ENCODE measurements around the gene CENPT.

DNA sequence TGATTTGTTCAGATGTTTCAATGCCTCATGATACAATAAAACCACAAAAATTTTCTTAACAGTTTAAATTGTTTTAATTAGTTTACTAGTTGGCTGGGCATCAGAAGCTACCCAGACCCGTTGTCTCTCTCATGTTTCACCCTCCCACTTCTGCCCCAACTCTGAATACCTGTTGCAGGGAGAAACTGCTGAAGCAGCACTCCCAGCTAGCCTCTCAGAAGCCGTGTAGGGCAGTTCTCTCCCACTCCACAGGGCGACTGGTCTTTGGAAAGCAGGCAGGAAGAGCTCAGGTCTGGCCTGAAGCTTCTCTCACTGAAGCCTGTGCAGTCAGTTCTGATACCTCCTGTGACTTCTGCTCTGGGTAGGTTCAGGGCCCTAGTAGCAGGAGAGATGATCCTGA, 23.8 kb upstream of the CENPT start:
- TF ChIP-seq HDAC2 (IDR thresholded peaks at IDR 0.05) (no peak), MXI1 (IDR thresholded peaks at IDR 0.05; ENCODE audit: low read depth, low read length) (no peak), RAD51 (IDR thresholded peaks at IDR 0.05) (no peak), SIX5 (IDR thresholded peaks at IDR 0.05; ENCODE audit: low read depth, low read length, severe bottlenecking) (no peak), MTA3 (IDR thresholded peaks at IDR 0.05; ENCODE audit: borderline replicate concordance, low read length) (no peak), ESRRA (IDR thresholded peaks at IDR 0.05; ENCODE audit: low read length) (no peak), EZH2 (IDR thresholded peaks at IDR 0.05; ENCODE audit: borderline replicate concordance, control insufficient read depth, low read depth, low read length) (no peak), NRF1 (conservative IDR thresholded peaks at IDR 0.05; ENCODE audit: low read depth, low read length) (no peak), JUND (IDR thresholded peaks at IDR 0.05; ENCODE audit: low read depth, low read length) (no peak), TBL1XR1 (IDR thresholded peaks at IDR 0.05; ENCODE audit: low read depth, low read length) (no peak), PAX5 (IDR thresholded peaks at IDR 0.05; ENCODE audit: borderline replicate concordance, low read depth, low read length) (no peak)
- TF ChIP-seq, protein P1, sequence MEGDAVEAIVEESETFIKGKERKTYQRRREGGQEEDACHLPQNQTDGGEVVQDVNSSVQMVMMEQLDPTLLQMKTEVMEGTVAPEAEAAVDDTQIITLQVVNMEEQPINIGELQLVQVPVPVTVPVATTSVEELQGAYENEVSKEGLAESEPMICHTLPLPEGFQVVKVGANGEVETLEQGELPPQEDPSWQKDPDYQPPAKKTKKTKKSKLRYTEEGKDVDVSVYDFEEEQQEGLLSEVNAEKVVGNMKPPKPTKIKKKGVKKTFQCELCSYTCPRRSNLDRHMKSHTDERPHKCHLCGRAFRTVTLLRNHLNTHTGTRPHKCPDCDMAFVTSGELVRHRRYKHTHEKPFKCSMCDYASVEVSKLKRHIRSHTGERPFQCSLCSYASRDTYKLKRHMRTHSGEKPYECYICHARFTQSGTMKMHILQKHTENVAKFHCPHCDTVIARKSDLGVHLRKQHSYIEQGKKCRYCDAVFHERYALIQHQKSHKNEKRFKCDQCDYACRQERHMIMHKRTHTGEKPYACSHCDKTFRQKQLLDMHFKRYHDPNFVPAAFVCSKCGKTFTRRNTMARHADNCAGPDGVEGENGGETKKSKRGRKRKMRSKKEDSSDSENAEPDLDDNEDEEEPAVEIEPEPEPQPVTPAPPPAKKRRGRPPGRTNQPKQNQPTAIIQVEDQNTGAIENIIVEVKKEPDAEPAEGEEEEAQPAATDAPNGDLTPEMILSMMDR (IDR thresholded peaks at IDR 0.05 in 2 of 3, conservative IDR thresholded peaks at IDR 0.05 in 1 of 3; ENCODE audit: control insufficient read depth in 2 of 3, extremely low read depth in 1 of 3, insufficient read depth in 1 of 3, low read depth in 3 of 3, low read length in 3 of 3), result no peak
- TF ChIP-seq, protein P2, sequence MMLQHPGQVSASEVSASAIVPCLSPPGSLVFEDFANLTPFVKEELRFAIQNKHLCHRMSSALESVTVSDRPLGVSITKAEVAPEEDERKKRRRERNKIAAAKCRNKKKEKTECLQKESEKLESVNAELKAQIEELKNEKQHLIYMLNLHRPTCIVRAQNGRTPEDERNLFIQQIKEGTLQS (IDR thresholded peaks at IDR 0.05; ENCODE audit: borderline replicate concordance, extremely low read depth, low read depth, low read length), result no peak
- TF ChIP-seq, protein P3, sequence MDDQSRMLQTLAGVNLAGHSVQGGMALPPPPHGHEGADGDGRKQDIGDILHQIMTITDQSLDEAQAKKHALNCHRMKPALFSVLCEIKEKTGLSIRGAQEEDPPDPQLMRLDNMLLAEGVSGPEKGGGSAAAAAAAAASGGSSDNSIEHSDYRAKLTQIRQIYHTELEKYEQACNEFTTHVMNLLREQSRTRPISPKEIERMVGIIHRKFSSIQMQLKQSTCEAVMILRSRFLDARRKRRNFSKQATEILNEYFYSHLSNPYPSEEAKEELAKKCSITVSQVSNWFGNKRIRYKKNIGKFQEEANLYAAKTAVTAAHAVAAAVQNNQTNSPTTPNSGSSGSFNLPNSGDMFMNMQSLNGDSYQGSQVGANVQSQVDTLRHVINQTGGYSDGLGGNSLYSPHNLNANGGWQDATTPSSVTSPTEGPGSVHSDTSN (IDR thresholded peaks at IDR 0.05; ENCODE audit: insufficient replicate concordance, low read depth, low read length), result no peak

Measured in GM12878 (cell line).